Endothelial cell of umbilical vein (primary cell): Measurements from ENCODE around the gene DNM2. TPM values are rescaled to one million over a fixed set of nuclear protein-coding genes. Genes with fewer than 3 reads are reported as not detected.

Experiments used
- BruUV-seq: library from RNA; stranded (reverse); fragments of 400-500 nt; replicated peaks from 2 replicates; lab custom pipeline; 2021; lab: Mats Ljungman, UMichigan
- CTCF ChIA-PET: fragments of 300-600, 350-600 bp; sonication (Branson Sonifier 250); formaldehyde crosslinking; loops from one replicate; lab custom pipeline; 2021; ENCODE audit warnings: antibody characterized with exemption, inconsistent platforms; lab: Charles Lee
- POLR2A ChIA-PET: fragments of 300-600, 350-600 bp; sonication (Branson Sonifier 250); formaldehyde crosslinking; loops from one replicate; lab custom pipeline; 2021; ENCODE audit warnings: antibody characterized with exemption, inconsistent platforms; lab: Charles Lee
- DNase-seq: peaks from one replicate; pipeline ENCODE4 v3.0.0-alpha.2; 2011; ENCODE audit warnings: low read depth, low spot score
- FAIRE-seq: peaks from 2 replicates; lab custom pipeline; 2011; peaks lifted over from hg19 to GRCh38; lab: Jason Lieb, UNC
- H2AFZ ChIP-seq: 2 replicates; pipeline ENCODE4 v1.6.0; 2012; ENCODE audit warnings: low read depth, low read length, control low read depth, inconsistent platforms
- H3K27ac ChIP-seq: 2 replicates; pipeline ENCODE4 v1.5.1; 2011; ENCODE audit warnings: low read depth, mild to moderate bottlenecking, control low read depth, low read length, moderate library complexity; ENCODE audit not compliant: insufficient read depth
- H3K27me3 ChIP-seq, 2 experiments: 2 replicates each; pipeline versions ENCODE4 v1.6.0 to v1.6.1; 2011; ENCODE audit warnings: low read length in 2 of 2, mixed read lengths in 1 of 2; ENCODE audit not compliant: control insufficient read depth in 2 of 2, insufficient read depth in 2 of 2
- H3K36me3 ChIP-seq, 2 experiments: 2 replicates in 1 of 2; 3 replicates in 1 of 2; pipeline ENCODE4 v1.5.1; 2011; ENCODE audit warnings: low read length in 2 of 2, mild to moderate bottlenecking in 1 of 2, moderate library complexity in 1 of 2; ENCODE audit not compliant: control insufficient read depth in 2 of 2, insufficient read depth in 2 of 2; ENCODE audit errors: extremely low read depth in 1 of 2
- H3K4me1 ChIP-seq: 3 replicates; pipeline ENCODE4 v1.5.1; 2011; ENCODE audit warnings: mild to moderate bottlenecking, low read length; ENCODE audit not compliant: control insufficient read depth, insufficient read depth; ENCODE audit errors: extremely low read depth
- H3K4me2 ChIP-seq: 2 replicates; pipeline ENCODE4 v1.6.1; 2011; ENCODE audit warnings: low read length, control low read depth, mixed read lengths; ENCODE audit not compliant: insufficient read depth
- H3K4me3 ChIP-seq, 3 experiments: fragments of 200-600 bp in 1 of 3; sonication (generic), shearing (Covaris generic) in 1 of 3; replicated peaks in 1 of 3; 2 replicates each; pipeline ENCODE4 v1.5.1; 2011 to 2016; ENCODE audit warnings: control low read depth in 3 of 3, low read length in 3 of 3, mild to moderate bottlenecking in 2 of 3, inconsistent platforms in 1 of 3, low read depth in 1 of 3, moderate library complexity in 1 of 3; ENCODE audit not compliant: insufficient read depth in 1 of 3
- H3K79me2 ChIP-seq: 2 replicates; pipeline ENCODE4 v1.6.0; 2012; ENCODE audit warnings: low read length, inconsistent platforms; ENCODE audit not compliant: control insufficient read depth, insufficient read depth
- H3K9ac ChIP-seq: replicated peaks from 2 replicates; pipeline ENCODE3; 2011; ENCODE audit warnings: low read length, control low read depth; ENCODE audit not compliant: insufficient read depth; ENCODE audit errors: extremely low read depth
- H3K9me1 ChIP-seq: replicated peaks from 3 replicates; pipeline ENCODE4 v1.6.0; 2011; ENCODE audit warnings: mild to moderate bottlenecking, low read length; ENCODE audit not compliant: control insufficient read depth, insufficient read depth; ENCODE audit errors: extremely low read depth
- H3K9me3 ChIP-seq: replicated peaks from 2 replicates; pipeline ENCODE4 v1.5.1; 2012; ENCODE audit warnings: low read length, inconsistent platforms; ENCODE audit not compliant: control insufficient read depth, insufficient read depth
- H4K20me1 ChIP-seq: replicated peaks from 2 replicates; pipeline ENCODE3; 2011; ENCODE audit warnings: mild to moderate bottlenecking, low read length; ENCODE audit not compliant: control insufficient read depth, insufficient read depth; ENCODE audit errors: extremely low read depth
- CTCF ChIP-seq, 2 donors: IDR thresholded peaks; 1 replicate in 1 of 2; 2 replicates in 1 of 2; pipeline ENCODE4 v1.5.1; 2011; ENCODE audit warnings: low read length in 2 of 2, mild to moderate bottlenecking in 2 of 2, moderate library complexity in 2 of 2, control low read depth in 1 of 2, inconsistent platforms in 1 of 2, low read depth in 1 of 2; ENCODE audit not compliant: insufficient read depth in 1 of 2; ENCODE audit errors: extremely low read depth in 1 of 2
- EZH2 ChIP-seq: IDR thresholded peaks from 2 replicates; pipeline ENCODE4 v1.6.1; 2012; ENCODE audit warnings: borderline replicate concordance, low read depth, mild to moderate bottlenecking, moderate library complexity, low read length, inconsistent platforms; ENCODE audit not compliant: severe bottlenecking
- FOS ChIP-seq: IDR thresholded peaks from 2 replicates; pipeline ENCODE4 v1.6.1; 2011; ENCODE audit warnings: mild to moderate bottlenecking, low read length, moderate library complexity, borderline replicate concordance; ENCODE audit not compliant: insufficient read depth
- GATA2 ChIP-seq: IDR thresholded peaks from 2 replicates; pipeline ENCODE4 v1.7.0; 2011; ENCODE audit warnings: low read depth, mild to moderate bottlenecking, moderate library complexity, mixed read lengths, low read length; ENCODE audit not compliant: insufficient read length, insufficient read depth
- JUN ChIP-seq: IDR thresholded peaks from 2 replicates; pipeline ENCODE4 v1.6.1; 2011; ENCODE audit warnings: borderline replicate concordance, low read depth; ENCODE audit not compliant: insufficient read length, insufficient read depth
- MAX ChIP-seq: IDR thresholded peaks from 2 replicates; pipeline ENCODE4 v1.6.1; 2011; ENCODE audit not compliant: insufficient read depth, insufficient read length
- MYC ChIP-seq: IDR thresholded peaks from one replicate; pipeline ENCODE4 v1.6.1; 2011; ENCODE audit warnings: mild to moderate bottlenecking, low read depth, low read length
- POLR2A ChIP-seq: IDR thresholded peaks from 2 replicates; pipeline ENCODE4 v1.6.1; 2012; ENCODE audit warnings: low read depth, mild to moderate bottlenecking, control low read depth, low read length
- POLR2AphosphoS5 ChIP-seq: IDR thresholded peaks from 2 replicates; pipeline ENCODE4 v1.6.1; 2012; ENCODE audit warnings: low read depth, mild to moderate bottlenecking, control low read depth, low read length, moderate library complexity; ENCODE audit not compliant: insufficient read depth
- dilution Hi-C: fragments of 300-500 bp; cut with MboI; formaldehyde crosslinking; loops from one replicate; pipeline ENCODE4 v1.15.0; 2019; ENCODE audit warnings: low sequenced_read_pairs; ENCODE audit not compliant: extremely low pct_ligation_motif_present
- intact Hi-C: fragments of 100-400 bp; cut with micrococcal nuclease; formaldehyde crosslinking; loops from one replicate; pipeline ENCODE4 v1.10.0; 2022
- polyA plus RNA-seq, 4 experiments: library from polyadenylated mRNA; depleted of rRNA in 3 of 4; stranded (reverse) in 3 of 4; unstranded in 1 of 4; fragments of >200 nt; gene quantifications; 2 replicates each; pipeline versions ENCODE4 v1.2.1 to v1.2.3, GENCODE V29; 2011 to 2012; ENCODE audit warnings: missing spikeins in 1 of 4
- total RNA-seq: library from RNA; stranded (reverse); gene quantifications from 2 replicates; pipeline ENCODE4 v1.2.3, GENCODE V29; 2021

The DNM2 gene
- total and polyA plus RNA-seq, 2 donors (not counting 3 experiments of a cell fraction or from before 2014, with no cell fraction given) = 81.8 to 175 TPM

- Histone ChIP-seq H4K20me1 (no peaks in the 10 kb centered on the region), H2AFZ (peak overlapping the region; percentile 28), H3K27me3 (no peaks in the 10 kb centered on the region), H3K4me2 (no peak overlapping the region), H3K4me3 (no peak overlapping the region), H3K9ac (peak overlapping the region; percentile 76), H3K4me1 (peaks cover 19% of the 10 kb centered on the region), H3K9me1 (no peaks in the 10 kb centered on the region), H3K79me2 (no peaks in the 10 kb centered on the region), H3K9me3 (no peaks in the 10 kb centered on the region), H3K27ac (peak overlapping the region; percentile 96), H3K36me3 (peaks cover 12 to 34% of the 10 kb centered on the region in 2 experiments)
- peak; percentile 100 for FAIRE-seq
- BruUV-seq = no TSS peak
- ChIA-PET CTCF (interaction anchor here (0.9 to 2.3 kb wide), 9 partner anchors 9 to 84 kb away, joined by 4 to 16 read pairs (median 7); partner anchors contain the start of gene DNM2), POLR2A (no interaction called here)
- dilution Hi-C loops (no loop called here), intact Hi-C loops (loop anchor here (1.0 to 2.0 kb wide), 2 partner anchors 56 to 63 kb away; partner anchors contain the start of gene TMED1)
- TF ChIP-seq FOS (peak; percentile 76), POLR2AphosphoS5 (peak; percentile 90), MYC (no peak), JUN (peak; percentile 69), MAX (no peak)
- DNase-seq = peak; percentile 90
These were observed 62.5 kb downstream of the DNM2 start for GRCh38 chr19:10780368-10780767.

GRCh38 chr19:10782795-10783194 is 64.9 kb downstream of the DNM2 start:
- no peak overlapping the region for H3K27ac ChIP-seq
- H3K27me3 ChIP-seq = no peaks in the 10 kb centered on the region
- dilution Hi-C loops (no loop called here), intact Hi-C loops (no loop called here)
- CTCF ChIA-PET = no interaction called here
- H3K4me1 ChIP-seq = peaks cover 19% of the 10 kb centered on the region
- POLR2A ChIA-PET = no interaction called here
- no peak overlapping the region for H3K4me2 ChIP-seq
- H3K79me2 ChIP-seq = no peaks in the 10 kb centered on the region
- peaks cover 11 to 32% of the 10 kb centered on the region in 2 experiments for H3K36me3 ChIP-seq
- no peaks in the 10 kb centered on the region for H3K9me1 ChIP-seq
- H4K20me1 ChIP-seq = no peaks in the 10 kb centered on the region
- H3K9me3 ChIP-seq = no peaks in the 10 kb centered on the region
- DNase-seq = no peak
- no TSS peak for BruUV-seq
- H3K9ac ChIP-seq = no peak overlapping the region
- no peak overlapping the region for H3K4me3 ChIP-seq
- TF ChIP-seq GATA2 = no peak
- no peak for TF ChIP-seq FOS
- TF ChIP-seq POLR2AphosphoS5 = no peak
- TF ChIP-seq MAX = no peak
- TF ChIP-seq POLR2A = no peak
- no peak for TF ChIP-seq EZH2
- no peak for TF ChIP-seq JUN
- TF ChIP-seq CTCF (IDR thresholded peaks at IDR 0.05; ENCODE audit: extremely low read depth in 1 of 2, insufficient read depth in 1 of 2, low read depth in 1 of 2, low read length in 2 of 2) = no peak
- TF ChIP-seq MYC = no peak
- no peak overlapping the region for H2AFZ ChIP-seq
- FAIRE-seq = no peak
